RWPE2 (cell line): ENCODE measurements around the gene UNC50.

Experiments used
- ATAC-seq: fragments of 200-7000 bp; cut with Tn5 transposase; 3 replicates; pipeline ENCODE4 v1.9.1; 2021; ENCODE audit warnings: low read depth
- DNase-seq: peaks from one replicate; pipeline ENCODE4 v3.0.0-alpha.2; 2020; ENCODE audit warnings: low spot score
- H3K27ac ChIP-seq: fragments of 450-650 bp; 2 replicates; pipeline ENCODE4 v1.5.1; 2017; ENCODE audit warnings: mild to moderate bottlenecking; ENCODE audit not compliant: poor library complexity, severe bottlenecking
- H3K27me3 ChIP-seq: fragments of 250-450 bp; sonication (Bioruptor Pico); 2 replicates; pipeline ENCODE4 v1.5.1; 2021; ENCODE audit warnings: mild to moderate bottlenecking, moderate library complexity; ENCODE audit not compliant: insufficient read depth, poor library complexity, severe bottlenecking
- H3K36me3 ChIP-seq: fragments of 250-450 bp; sonication (Bioruptor Pico); 2 replicates; pipeline ENCODE4 v1.5.1; 2020; ENCODE audit warnings: low read depth, mild to moderate bottlenecking, moderate library complexity
- H3K4me1 ChIP-seq: fragments of 250-450 bp; sonication (Bioruptor Pico); 2 replicates; pipeline ENCODE4 v1.5.1; 2021; ENCODE audit warnings: mild to moderate bottlenecking, moderate library complexity; ENCODE audit not compliant: insufficient read depth, poor library complexity, severe bottlenecking
- H3K4me3 ChIP-seq: fragments of 250-450 bp; sonication (Bioruptor Pico); 2 replicates; pipeline ENCODE4 v1.5.1; 2021; ENCODE audit warnings: mild to moderate bottlenecking, moderate library complexity; ENCODE audit not compliant: severe bottlenecking
- H3K9me3 ChIP-seq: fragments of 250-450 bp; sonication (Bioruptor Pico); 2 replicates; pipeline ENCODE4 v1.5.1; 2021; ENCODE audit warnings: mild to moderate bottlenecking, moderate library complexity; ENCODE audit not compliant: severe bottlenecking
- TF ChIP-seq, protein P1 (sequence below): fragments of 450-650 bp; IDR thresholded peaks from one replicate; pipeline ENCODE4 v1.5.1; 2017; ENCODE audit warnings: mild to moderate bottlenecking, moderate library complexity; ENCODE audit not compliant: poor library complexity, severe bottlenecking

The UNC50 gene

DNA sequence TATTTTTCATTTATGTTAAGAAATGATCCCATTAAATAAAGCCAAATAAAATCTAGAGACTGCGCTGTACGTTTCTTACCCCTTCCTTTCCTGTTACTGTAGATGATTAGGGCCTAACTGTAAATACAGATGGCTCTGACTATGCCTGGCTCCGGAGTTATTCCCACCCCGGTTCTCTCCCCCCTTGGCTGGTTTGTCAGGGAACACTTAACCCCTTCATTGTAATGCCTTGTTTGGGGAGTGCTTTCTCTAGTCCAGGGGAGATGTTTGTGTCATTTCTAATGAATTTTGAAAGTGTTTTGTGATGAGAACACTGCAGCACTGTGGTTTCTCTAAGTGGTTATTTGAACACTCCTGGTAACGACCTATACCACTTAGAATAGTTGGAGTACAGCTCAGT is 8.8 kb downstream of the UNC50 start:
- TF ChIP-seq, protein P1, sequence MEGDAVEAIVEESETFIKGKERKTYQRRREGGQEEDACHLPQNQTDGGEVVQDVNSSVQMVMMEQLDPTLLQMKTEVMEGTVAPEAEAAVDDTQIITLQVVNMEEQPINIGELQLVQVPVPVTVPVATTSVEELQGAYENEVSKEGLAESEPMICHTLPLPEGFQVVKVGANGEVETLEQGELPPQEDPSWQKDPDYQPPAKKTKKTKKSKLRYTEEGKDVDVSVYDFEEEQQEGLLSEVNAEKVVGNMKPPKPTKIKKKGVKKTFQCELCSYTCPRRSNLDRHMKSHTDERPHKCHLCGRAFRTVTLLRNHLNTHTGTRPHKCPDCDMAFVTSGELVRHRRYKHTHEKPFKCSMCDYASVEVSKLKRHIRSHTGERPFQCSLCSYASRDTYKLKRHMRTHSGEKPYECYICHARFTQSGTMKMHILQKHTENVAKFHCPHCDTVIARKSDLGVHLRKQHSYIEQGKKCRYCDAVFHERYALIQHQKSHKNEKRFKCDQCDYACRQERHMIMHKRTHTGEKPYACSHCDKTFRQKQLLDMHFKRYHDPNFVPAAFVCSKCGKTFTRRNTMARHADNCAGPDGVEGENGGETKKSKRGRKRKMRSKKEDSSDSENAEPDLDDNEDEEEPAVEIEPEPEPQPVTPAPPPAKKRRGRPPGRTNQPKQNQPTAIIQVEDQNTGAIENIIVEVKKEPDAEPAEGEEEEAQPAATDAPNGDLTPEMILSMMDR = no peak
- no peak for ATAC-seq
- no peaks in the 10 kb centered on the region for H3K9me3 ChIP-seq
- H3K27ac ChIP-seq = no peak overlapping the region
- no peak for DNase-seq
- H3K27me3 ChIP-seq = no peaks in the 10 kb centered on the region
- no peak overlapping the region for H3K4me3 ChIP-seq
- peaks cover 58% of the 10 kb centered on the region for H3K36me3 ChIP-seq
- no peaks in the 10 kb centered on the region for H3K4me1 ChIP-seq

DNA sequence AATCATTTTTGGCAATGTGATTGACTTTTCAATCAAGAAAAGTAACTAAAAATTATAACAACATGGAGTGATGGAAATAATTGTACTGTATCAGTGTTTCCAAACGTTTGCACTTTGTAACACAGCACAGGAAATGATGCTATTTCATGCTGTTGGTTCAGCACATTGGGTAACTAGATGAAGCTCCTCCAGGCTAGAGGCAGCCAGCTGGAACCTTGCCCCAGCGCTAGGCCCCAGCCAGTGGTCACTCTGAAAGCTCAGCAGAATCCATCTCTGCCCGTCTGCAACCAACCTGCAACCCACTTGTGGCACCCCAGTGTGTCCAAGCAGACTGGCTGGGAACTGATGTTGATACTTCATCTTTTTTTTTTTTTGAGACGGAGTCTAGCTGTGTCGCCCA is 15.3 kb downstream of the UNC50 start:
- Histone ChIP-seq H3K4me3 (no peak overlapping the region), H3K36me3 (no peaks in the 10 kb centered on the region), H3K9me3 (no peaks in the 10 kb centered on the region), H3K27ac (no peak overlapping the region), H3K4me1 (no peaks in the 10 kb centered on the region), H3K27me3 (no peaks in the 10 kb centered on the region)
- TF ChIP-seq, protein P1 = no peak
- ATAC-seq (no peak), DNase-seq (no peak)

DNA sequence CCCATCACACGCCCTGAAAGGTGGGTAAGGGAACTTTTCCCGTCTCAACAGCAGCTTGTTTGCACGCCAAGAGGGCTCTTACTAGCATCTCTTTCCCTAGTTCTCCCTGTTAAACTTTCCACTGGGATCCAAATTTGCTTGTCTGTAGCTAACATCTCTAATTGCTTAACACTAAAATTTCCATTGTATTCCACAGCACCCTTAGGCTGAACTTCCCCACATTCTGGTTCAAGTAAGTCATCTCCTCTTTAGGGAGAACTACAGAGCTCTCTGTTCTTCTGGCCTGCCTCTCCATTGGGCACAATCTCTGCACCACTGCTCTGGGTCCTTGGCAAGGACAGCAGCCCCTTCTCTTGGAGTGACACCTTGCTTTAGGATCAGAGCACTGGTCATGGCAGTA is 24.0 kb downstream of the UNC50 start:
- H3K36me3 ChIP-seq = no peaks in the 10 kb centered on the region
- H3K27ac ChIP-seq = no peak overlapping the region
- DNase-seq = no peak
- H3K4me3 ChIP-seq = no peak overlapping the region
- no peaks in the 10 kb centered on the region for H3K9me3 ChIP-seq
- TF ChIP-seq, protein P1 = no peak
- no peaks in the 10 kb centered on the region for H3K4me1 ChIP-seq
- no peaks in the 10 kb centered on the region for H3K27me3 ChIP-seq
- ATAC-seq = no peak

DNA sequence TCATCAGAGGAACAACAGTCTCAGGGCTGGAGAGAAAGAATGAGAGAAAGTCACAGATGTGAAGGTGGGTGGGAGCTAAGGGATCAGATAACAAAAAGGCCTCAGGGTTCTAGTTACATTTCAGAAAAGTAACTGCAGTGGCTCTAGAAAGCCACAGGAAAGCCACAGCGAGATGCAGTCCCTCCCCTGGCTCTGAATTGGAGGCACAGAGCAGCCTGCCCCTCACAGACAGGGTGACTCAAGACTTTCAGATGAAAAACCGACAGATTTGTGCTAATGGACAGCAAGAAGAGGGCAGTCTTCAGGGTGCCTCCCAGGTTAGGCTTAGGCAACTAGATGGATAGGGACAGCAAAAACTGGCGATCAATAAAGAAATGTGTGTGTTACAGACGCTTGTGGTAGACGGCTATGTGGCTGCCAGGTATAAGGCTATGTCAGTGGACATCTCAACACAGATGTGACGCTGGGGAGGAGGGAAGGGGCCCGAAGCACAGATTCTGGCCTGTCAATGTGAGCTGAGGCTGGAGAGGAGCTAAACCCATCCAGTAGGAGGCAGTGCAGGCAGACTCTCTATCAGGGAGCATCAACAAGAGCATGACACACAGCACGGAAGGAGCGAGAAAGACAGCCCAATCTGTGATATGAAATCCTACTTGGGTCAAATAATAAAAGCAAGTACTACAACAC is 26.2 kb downstream of the UNC50 start:
- Histone ChIP-seq H3K4me1 (no peaks in the 10 kb centered on the region), H3K4me3 (no peak overlapping the region), H3K27me3 (no peaks in the 10 kb centered on the region), H3K36me3 (no peaks in the 10 kb centered on the region), H3K9me3 (no peaks in the 10 kb centered on the region), H3K27ac (no peak overlapping the region)
- ATAC-seq = no peak
- no peak for DNase-seq
- TF ChIP-seq, protein P1 = no peak

DNA sequence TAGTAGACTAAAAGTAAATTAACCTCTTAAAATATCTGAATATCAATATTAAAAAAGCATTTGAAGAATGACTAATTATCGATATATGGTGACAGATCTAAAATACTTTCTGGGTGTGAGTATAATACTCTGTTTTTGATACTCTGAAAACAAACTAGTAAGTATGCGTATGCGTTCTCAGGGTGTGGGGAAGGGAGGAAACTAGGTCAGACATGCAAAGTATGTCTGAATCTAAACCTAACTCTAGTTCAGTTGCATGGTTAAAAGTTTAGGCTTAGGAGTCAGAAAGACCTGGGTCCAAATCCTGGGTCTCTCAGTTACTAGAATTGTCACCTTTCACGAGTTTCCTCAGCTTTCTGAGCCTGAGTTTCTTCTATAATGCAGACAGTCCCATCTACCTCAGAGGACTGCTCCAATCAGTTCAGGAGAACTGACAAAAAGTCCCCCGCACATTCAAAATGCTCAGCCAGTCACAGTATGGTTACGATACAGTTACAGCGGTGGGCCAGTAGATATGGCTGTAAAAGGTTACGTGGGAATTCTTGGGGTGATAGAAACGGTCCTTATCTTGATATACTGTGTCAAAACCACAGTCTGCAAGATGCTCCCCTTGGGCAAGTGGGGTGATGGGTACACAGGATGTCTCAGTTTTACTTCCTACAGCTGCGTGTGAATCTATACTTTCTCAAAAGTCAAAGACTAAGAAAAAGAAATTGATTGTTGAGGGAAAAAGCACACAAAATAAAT is 29.2 kb downstream of the UNC50 start:
- DNase-seq (no peak), ATAC-seq (no peak)
- Histone ChIP-seq H3K9me3 (no peaks in the 10 kb centered on the region), H3K27me3 (no peaks in the 10 kb centered on the region), H3K4me1 (no peaks in the 10 kb centered on the region), H3K4me3 (no peak overlapping the region), H3K36me3 (no peaks in the 10 kb centered on the region), H3K27ac (no peak overlapping the region)
- TF ChIP-seq, protein P1 = no peak
